Tibial artery (tissue), 4 donors: ENCODE measurements around the gene TTC7B.

Experiments used
- DNase-seq, 2 donors: peaks; one replicate each; pipeline ENCODE4 v3.0.0-alpha.2; 2019
- H3K27ac ChIP-seq, 2 donors: fragments of 200-600 bp; sonication (generic) in 1 of 2; 1 replicate in 1 of 2; 2 replicates in 1 of 2; pipeline ENCODE4 v1.5.1; 2018 to 2019; ENCODE audit warnings: mild to moderate bottlenecking in 1 of 2
- H3K27me3 ChIP-seq, 2 donors: fragments of 200-600 bp; sonication (generic) in 1 of 2; one replicate each; pipeline versions ENCODE4 v1.5.1 to v1.6.0; 2016 to 2019
- H3K36me3 ChIP-seq, 3 donors: fragments of 200-600 bp; sonication (generic) in 2 of 3; one replicate each; pipeline ENCODE4 v1.5.1; 2016 to 2019; ENCODE audit warnings: mild to moderate bottlenecking in 2 of 3
- H3K4me1 ChIP-seq, 4 donors: fragments of 200-600 bp; sonication (generic) in 2 of 4; 1 replicate in 3 of 4; 2 replicates in 1 of 4; pipeline ENCODE4 v1.5.1; 2016 to 2019
- H3K4me3 ChIP-seq, 2 donors: fragments of 200-600 bp; sonication (generic) in 1 of 2; 1 replicate in 1 of 2; 2 replicates in 1 of 2; pipeline ENCODE4 v1.5.1; 2018 to 2019; ENCODE audit warnings: mild to moderate bottlenecking in 2 of 2
- H3K9me3 ChIP-seq, 3 donors: fragments of 200-600 bp; sonication (generic) in 1 of 3; one replicate each; pipeline ENCODE4 v1.5.1; 2016 to 2019
- CTCF ChIP-seq, 2 experiments: fragments of 200-600 bp in 1 of 2; fragments of 450-650 bp in 1 of 2; IDR thresholded peaks; one replicate each; pipeline ENCODE4 v1.5.1; 2017 to 2019; ENCODE audit warnings: antibody characterized with exemption in 2 of 2, mild to moderate bottlenecking in 1 of 2, moderate library complexity in 1 of 2
- intact Hi-C: fragments of 100-400 bp; cut with DNase I; formaldehyde crosslinking; loops from one replicate; pipeline ENCODE4 v1.15.0; 2023; ENCODE audit warnings: low total_unique reads

Gene TTC7B

GRCh38 chr14:90490720-90491050 lies 325.5 kb downstream of the TTC7B start:
- Histone ChIP-seq H3K36me3 (no peaks in the 10 kb centered on the region), H3K4me3 (no peak overlapping the region), H3K4me1 (peaks cover 0 to 26% (median 21%) of the 10 kb centered on the region in 4 donors), H3K27ac (peak overlapping the region; percentile 17 to 36), H3K27me3 (no peaks in the 10 kb centered on the region), H3K9me3 (no peaks in the 10 kb centered on the region)
- DNase-seq, result no peak
- intact Hi-C loops, result no loop called here
- no peak for TF ChIP-seq CTCF (IDR thresholded peaks at IDR 0.05)

GRCh38 chr14:90489916-90490719 lies 326.1 kb downstream of the TTC7B start:
- intact Hi-C loops, result no loop called here
- no peak for TF ChIP-seq CTCF (IDR thresholded peaks at IDR 0.05)
- DNase-seq, result no peak
- H3K27ac ChIP-seq, result peak overlapping the region in 1 of 2 donors; percentile 17
- H3K9me3 ChIP-seq, result no peaks in the 10 kb centered on the region
- H3K36me3 ChIP-seq, result no peaks in the 10 kb centered on the region
- no peak overlapping the region for H3K4me3 ChIP-seq
- peaks cover 0 to 26% (median 21%) of the 10 kb centered on the region in 4 donors for H3K4me1 ChIP-seq
- H3K27me3 ChIP-seq, result no peaks in the 10 kb centered on the region

GRCh38 chr14:90489306-90489705 lies 326.9 kb downstream of the TTC7B start:
- H3K4me1 ChIP-seq, result peaks cover 0 to 26% (median 21%) of the 10 kb centered on the region in 4 donors
- intact Hi-C loops, result no loop called here
- peak in 1 of 2 donors; percentile 41 for DNase-seq
- H3K9me3 ChIP-seq, result no peaks in the 10 kb centered on the region
- H3K27me3 ChIP-seq, result no peaks in the 10 kb centered on the region
- no peak for TF ChIP-seq CTCF (IDR thresholded peaks at IDR 0.05)
- no peaks in the 10 kb centered on the region for H3K36me3 ChIP-seq
- H3K27ac ChIP-seq, result no peak overlapping the region
- no peak overlapping the region for H3K4me3 ChIP-seq

GRCh38 chr14:90488256-90488655 lies 328.0 kb downstream of the TTC7B start:
- intact Hi-C loops, result no loop called here

GRCh38 chr14:90487462-90487861 lies 328.8 kb downstream of the TTC7B start:
- H3K4me3 ChIP-seq, result no peak overlapping the region
- no peak overlapping the region for H3K27ac ChIP-seq
- intact Hi-C loops, result no loop called here
- H3K4me1 ChIP-seq, result peaks cover 0 to 26% (median 21%) of the 10 kb centered on the region in 4 donors
- DNase-seq, result peak in 1 of 2 donors; percentile 25
- peaks cover 0 to 4% of the 10 kb centered on the region in 2 donors for H3K27me3 ChIP-seq
- H3K36me3 ChIP-seq, result no peaks in the 10 kb centered on the region
- no peak for TF ChIP-seq CTCF (IDR thresholded peaks at IDR 0.05)
- no peaks in the 10 kb centered on the region for H3K9me3 ChIP-seq

More at GRCh38 chr14:90488256-90488655, 328.0 kb downstream of the TTC7B start:
- peaks cover 0 to 26% (median 21%) of the 10 kb centered on the region in 4 donors for H3K4me1 ChIP-seq
- H3K36me3 ChIP-seq, result no peaks in the 10 kb centered on the region
- TF ChIP-seq CTCF (IDR thresholded peaks at IDR 0.05), result no peak
- no peaks in the 10 kb centered on the region for H3K9me3 ChIP-seq
- H3K4me3 ChIP-seq, result no peak overlapping the region
- no peak overlapping the region for H3K27ac ChIP-seq
- DNase-seq, result no peak
- peaks cover 0 to 4% of the 10 kb centered on the region in 2 donors for H3K27me3 ChIP-seq
